GM21717 (cell line): ENCODE data around the gene KRTAP10-2.

Experiments
- ATAC-seq: cut with Tn5 transposase; IDR thresholded peaks from one replicate; pipeline ENCODE4 v1.9.1; 2021; ENCODE audit warnings: mild to moderate bottlenecking, moderate library complexity; ENCODE audit not compliant: unreplicated experiment

Gene KRTAP10-2

DNA sequence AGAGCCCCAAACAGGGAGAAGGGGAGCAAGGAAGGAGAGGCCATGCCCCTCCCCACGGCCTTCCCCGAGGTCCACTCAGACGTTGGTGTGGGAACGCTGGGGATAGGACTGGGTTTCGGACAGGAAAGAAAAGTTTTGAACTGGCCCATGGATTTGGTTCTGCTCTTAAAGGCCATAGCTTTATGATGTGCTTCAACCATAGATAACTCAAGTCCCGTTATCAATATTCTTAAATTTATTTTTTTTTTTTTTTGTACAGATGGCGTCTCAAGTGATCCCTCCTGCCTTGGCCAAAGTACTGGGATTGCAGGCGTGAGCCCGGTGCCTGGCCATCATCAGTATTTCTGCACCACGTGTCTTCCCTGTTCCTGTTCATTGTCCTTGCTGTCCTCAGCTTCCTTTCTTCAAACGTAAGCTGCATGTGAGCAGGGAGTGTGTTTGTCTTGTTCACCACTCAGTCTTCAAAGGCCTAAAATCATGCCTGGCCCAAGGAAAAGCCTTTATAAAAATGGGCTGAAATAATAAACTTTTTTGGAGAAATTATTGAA, 10.5 kb downstream of the KRTAP10-2 start:
- no peak for ATAC-seq

GRCh38 chr21:44539991-44540666, 11.2 kb downstream of the KRTAP10-2 start, which contains the start of gene KRTAP10-1:
Gene KRTAP10-1, minus strand, starts transcription at chr21:44540195. Its CDS starts 45 bp downstream, at chr21:44540150.
- no peak for ATAC-seq

DNA sequence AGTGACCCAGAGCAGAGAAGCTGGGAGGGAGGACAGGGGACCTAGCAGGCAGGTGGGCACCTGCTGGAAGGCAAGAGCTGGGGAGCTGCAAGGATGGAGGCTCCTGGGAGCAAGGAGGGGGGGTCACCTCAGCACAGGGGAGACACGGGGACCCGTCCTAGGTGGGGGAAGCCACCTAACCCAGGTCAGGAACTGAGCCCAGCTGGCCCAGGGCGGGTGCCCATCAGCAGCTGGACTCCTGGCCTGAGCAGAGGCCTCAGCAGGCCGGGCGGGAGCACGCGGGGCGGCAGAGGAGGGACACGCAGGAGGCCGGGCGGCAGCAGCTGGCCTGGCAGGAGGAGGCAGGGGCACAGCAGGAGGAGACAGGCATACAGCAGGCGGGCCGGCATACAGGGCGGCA, 12.3 kb downstream of the KRTAP10-2 start:
- no peak for ATAC-seq

DNA sequence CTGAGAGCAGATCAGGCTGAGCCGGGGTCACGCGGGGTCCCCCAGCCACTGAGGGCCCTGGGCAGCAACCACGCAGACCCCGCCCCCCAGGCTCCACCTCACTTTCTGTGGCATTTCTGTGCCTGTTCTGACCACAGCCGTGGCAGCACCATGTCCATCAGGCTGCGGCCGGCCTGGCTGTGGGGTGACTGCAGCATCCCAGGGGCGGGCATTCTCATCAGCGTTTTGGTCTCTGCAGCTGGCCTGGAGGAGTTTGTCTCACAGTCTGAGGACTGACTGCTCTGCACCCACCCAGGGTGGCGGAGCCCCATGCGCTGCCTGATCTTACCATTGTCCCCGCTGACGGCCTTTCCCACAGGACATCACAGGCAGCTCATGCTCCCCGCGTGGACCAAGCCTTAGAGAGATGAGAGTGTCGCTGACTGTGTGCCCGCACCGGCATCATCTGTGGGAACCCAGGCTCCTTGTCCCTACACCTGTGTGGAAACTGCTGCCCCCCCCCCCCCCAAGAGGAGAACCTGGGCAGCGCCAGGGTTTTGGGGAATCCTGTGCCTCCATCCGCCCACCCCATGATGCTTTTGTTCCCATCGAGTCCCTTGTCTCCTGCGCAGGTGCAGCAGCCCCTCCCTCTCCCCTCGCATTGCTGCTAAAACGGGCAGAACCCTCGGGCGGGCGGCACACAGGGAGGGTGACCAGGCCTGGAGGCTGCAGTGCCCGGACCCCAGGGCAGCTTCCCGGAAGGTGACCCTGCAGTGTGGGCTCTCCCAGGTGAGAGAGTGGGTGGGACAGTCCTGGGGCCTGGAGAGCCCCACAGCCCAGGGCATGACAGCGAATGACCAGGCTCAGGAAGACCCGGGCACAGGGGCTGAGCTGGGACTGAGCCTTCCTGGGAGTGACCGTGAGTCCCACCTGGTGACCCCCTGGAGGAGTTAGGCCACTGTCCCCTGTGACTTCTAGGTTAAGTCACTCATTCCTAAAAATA, 13.1 kb downstream of the KRTAP10-2 start:
- ATAC-seq: no peak

GRCh38 chr21:44535963-44536362, 15.3 kb downstream of the KRTAP10-2 start:
- no peak for ATAC-seq

DNA sequence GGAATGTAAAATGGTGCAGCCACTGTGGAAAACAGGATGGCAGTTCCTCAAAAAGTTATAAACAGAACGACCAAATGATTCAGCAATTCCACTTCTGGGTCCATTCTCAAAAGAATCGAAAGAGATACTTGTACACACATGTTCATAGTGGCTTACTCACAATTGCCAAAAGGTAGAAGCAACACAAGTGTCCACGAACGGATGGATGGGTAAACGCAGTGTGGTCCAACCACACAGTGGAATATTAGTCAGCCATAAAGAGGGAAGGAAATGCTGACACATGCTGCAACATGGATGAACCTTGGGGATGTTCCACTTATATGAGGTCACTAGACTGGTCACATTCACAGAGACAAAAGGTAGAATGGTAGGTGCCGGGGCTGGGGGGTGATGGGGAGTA, 16.6 kb downstream of the KRTAP10-2 start:
- ATAC-seq: no peak

- no peak for ATAC-seq
These were observed 17.2 kb downstream of the KRTAP10-2 start for GRCh38 chr21:44533891-44534627.

- no peak for ATAC-seq
These were observed 18.0 kb downstream of the KRTAP10-2 start for GRCh38 chr21:44533121-44533890.

- ATAC-seq: no peak
These were observed 18.6 kb downstream of the KRTAP10-2 start for GRCh38 chr21:44532712-44533111.

DNA sequence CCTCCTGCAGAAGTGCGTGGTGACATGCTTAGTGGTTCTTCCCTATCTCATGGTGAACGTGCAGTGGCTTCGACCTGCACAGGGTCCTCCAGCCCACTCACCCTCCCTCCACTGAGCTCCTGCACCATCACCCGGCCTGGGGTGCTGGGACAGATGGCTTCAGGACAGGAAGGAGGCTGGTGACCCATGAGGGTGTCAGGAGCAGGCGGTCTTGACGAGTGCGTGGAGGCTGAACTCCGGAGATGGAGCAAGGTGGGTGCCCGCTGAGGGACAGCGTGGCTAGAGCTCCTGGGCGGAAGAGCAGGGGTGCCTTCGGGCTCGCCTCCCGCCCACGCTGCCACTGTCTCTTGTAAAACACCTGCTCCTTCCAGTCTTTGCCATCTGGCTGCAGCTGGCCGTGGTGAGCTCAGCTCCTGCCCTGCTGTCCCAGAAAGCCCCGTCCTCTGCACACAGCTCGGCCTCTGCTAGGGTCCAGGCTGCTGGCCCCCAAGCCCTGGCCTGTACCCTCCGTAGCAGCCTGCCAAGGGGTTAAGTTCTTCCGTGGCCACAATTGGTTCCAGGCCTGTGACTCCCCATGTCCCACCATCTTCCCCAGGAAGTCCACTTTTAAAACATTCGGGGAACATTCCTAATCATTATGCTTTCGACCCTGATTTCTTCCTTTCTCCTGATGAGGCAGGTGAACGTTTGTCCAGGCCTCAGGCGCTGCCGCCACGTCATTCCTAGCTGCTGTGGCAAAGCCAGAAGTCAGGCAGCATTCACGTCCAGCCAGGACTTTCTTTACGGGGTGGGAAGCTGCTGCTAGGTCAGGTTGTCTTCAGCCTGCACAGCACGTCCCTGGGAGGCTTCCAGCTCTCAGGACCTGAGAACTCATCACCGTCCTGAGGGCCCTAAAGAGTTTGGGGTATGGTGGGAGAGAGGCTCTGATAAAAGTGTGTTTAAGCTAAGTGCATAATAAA, 19.4 kb downstream of the KRTAP10-2 start:
- ATAC-seq: no peak

DNA sequence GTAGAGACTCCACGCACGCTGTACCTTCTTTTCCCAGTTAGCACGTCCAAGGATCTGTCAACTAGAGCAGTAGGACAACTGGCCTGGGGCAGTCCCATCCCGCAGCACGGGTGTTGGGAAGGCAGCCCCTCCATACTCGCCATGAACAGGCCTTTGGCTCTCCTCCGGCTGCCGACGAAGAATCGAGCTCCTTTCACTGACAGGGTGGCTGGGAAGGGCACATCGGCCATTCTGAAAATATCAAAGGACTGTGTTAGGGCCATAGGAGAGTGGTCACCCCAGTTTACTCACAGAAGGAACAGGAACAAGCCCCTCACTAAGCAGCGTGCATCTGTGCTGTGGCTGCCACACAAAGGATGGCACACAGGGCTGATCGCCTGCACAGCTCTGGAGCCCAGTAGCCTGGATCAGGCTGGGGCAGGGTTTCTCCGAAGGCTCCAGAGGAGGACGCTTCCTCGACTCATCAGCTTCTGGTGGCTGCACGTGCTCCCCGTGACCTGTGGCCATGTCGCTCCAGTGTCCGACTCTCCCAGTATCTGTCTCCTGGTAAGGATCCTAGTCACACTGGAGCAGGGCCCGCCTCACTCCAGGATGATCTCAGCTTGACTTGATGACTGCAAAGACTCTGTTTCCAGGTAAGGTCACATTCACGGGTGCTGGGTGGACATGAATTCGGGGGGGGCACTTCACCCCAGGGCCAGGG, 20.3 kb downstream of the KRTAP10-2 start:
- ATAC-seq: no peak

DNA sequence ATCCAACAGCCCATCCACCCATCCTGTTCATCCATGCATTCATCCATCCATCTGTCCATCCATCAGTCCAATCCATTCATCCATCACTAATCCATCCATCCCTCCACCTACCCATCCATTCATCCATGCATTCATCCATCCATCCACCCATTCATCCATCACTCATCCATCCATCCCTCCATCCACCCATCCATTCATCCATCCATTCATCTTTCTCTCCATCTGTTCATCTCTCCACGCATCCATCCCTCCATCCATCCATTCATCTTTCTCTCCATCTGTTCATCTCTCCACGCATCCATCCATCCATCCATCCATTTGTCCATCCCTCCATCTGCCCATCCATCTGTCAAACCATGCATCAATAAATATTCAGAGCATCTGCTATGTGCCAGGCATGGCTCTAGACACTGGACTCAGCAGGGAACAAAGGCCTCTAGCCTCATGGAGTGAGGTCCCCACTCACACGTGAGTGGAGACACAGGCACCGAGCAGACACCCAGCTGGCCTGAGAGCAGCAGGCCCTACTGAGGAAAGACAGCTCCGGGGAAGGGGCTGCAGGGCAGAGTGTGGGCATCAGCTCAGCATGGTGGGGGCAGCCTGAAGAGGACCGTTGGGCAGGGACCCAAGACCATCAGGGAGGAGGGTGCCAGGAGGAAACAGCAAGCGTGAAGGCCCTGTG, 20.9 kb downstream of the KRTAP10-2 start:
- no peak for ATAC-seq

- ATAC-seq: no peak
These were observed 21.7 kb downstream of the KRTAP10-2 start for GRCh38 chr21:44529503-44530125.

DNA sequence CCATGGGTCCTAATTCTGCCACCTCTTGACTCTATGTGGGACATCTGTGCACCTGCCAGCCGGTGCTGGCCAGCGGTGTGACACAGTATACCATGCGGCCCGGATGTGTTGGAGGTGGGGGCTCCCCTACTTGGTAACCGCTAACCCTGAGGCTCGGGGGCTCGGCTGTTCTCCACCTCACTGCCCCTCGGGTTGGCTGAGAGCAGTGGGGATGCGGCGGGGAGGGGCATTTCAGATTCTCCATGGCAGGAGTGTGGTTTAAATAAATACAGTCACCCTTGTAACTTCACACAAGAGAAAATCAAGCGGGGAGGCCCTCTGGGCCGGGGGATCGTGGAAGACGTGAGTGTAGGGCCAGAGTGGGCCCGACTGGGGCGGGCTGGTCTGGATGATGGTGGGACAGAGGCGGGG, 22.3 kb downstream of the KRTAP10-2 start:
- no peak for ATAC-seq

DNA sequence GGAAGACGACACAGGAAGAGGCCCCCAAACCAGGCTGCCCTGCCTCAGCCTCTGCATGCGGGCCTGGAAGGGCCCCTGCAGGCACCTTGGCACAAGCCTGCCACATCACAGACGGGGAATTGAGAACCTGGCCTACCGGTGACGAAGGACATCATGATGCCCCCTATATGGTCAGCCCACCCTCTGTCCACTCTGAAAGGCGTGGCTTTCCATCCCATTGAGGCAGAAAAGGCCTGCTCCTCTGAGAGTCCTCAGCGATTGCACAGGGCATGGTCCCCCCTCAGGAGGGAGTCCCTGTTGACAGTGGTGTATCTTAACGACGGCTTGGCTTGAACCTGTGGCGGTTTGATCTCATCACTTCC, 22.7 kb downstream of the KRTAP10-2 start:
- ATAC-seq: no peak

DNA sequence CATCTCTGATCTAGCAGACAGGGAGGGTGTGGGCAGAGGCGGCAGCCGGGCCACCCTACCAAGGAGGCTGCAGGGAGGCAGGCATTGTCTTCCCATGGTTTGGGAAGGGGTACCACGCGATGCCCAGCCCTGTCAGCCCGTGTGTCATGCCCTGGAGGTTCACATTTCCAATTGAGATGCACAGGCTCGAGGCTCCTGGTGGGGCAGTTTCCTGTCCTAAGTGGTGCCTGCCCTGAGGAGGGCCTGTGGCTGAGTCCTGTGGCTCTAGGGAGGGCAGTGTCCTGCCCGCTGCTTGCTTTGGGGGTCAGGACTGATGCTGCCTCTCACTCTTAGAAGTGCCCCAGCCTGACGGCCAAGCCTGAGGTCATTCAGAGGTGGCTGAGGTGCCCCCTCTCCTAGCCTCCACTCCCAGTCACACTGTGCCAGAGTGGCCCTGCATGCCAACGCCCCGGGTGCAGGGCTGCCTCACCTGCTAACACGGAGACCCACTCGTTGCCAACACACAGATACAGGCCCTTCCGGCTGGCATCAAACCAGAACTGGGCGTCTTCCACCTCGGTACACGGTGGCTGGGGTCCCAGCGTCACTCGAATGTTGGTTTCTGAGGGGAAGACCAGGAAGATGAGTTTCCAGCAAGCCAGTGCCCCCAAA, 23.2 kb downstream of the KRTAP10-2 start:
- ATAC-seq: no peak
